NCI-H69 (cell line): Measurements from ENCODE around the gene PCDHB2.
"Not testable (repeated sequence)": the region's sequence is repeated elsewhere in the genome, so short reads cannot be mapped to it uniquely, and the experiment has no call there.

Source experiments
- DNase-seq: peaks from one replicate; lab custom pipeline; 2025; lab: John Stamatoyannopoulos, UW

Gene PCDHB2

DNA sequence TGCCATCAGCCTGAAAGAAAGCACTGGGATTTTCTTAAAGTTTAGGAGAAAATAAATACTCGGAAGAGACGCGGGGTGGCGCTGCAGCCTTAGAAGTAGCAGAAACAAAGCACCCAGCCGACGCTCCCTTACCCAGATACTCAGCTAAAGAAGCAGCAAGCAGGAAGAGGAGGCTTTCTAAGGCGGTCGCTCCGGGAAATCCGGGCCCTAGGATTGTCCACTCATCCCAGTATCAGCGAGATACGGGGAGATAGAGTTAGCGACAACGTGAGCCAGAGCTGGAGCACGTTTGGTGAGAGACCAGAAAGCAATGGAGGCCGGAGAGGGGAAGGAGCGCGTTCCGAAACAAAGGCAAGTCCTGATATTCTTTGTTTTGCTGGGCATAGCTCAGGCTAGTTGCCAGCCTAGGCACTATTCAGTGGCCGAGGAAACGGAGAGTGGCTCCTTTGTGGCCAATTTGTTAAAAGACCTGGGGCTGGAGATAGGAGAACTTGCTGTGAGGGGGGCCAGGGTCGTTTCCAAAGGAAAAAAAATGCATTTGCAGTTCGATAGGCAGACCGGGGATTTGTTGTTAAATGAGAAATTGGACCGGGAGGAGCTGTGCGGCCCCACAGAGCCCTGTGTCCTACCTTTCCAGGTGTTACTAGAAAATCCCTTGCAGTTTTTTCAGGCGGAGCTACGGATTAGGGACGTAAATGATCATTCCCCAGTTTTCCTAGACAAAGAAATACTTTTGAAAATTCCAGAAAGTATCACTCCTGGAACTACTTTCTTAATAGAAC, at the start of gene PCDHB2:
PCDHB2 (plus strand) TSS at position 135 of the 782 bp plus-strand sequence; CDS start at position 311, 176 bp downstream.
- peak; percentile 79 for DNase-seq

DNA sequence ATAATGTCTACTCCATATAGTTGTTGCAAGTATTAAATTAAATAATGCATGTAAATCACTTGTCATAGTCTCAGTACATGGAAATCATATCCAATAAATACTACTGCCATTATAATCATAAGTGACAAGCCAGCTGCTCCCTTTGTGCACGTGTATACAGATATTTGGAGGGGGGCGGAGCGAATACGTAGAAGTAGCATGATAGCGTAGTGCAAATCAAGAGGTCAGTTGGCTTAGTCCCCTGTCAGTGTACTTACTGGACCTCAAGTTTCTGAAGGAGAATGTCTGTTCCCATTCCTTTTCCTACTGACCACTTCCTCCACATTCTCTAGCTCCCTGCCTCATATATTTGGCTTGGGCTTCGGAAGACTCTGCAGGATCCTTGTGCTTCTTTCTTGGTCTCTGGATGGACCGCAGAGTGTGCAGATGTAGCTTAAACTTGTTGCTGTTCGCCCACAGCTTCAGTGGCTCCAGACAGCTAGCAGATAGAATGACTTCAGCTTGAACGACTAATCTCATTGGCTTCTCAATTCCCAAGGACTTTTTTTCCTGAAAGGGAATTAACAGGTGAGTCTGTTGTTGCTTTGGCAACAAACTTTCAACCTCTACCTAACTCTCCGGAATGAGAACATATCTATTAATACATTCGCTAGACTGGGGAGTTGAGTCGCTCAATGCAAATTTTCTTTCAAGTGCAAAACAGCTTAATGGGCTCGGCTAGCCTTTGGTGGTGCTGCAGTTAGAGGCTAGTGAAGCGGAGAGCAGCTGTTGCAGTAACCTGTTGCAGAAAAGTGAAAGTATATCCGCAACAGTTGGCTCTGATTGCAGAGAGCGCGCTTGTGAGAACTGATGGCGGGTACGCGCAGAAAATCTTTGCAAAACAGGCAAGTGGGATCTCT, 43.5 kb upstream of the PCDHB2 start, which contains the start of gene PCDHB1:
PCDHB1 (plus strand) TSS at position 753 of the 899 bp plus-strand sequence; CDS start at position 850, 97 bp downstream.
- peak; percentile 66 for DNase-seq

GRCh38 chr5:141051521-141051866, 42.9 kb upstream of the PCDHB2 start:
- DNase-seq: peak; percentile 66

- no peak for DNase-seq
Measured at GRCh38 chr5:141077826-141078225, 16.6 kb upstream of the PCDHB2 start.

- DNase-seq: no peak
Measured at GRCh38 chr5:141082228-141082627, 12.2 kb upstream of the PCDHB2 start.

- DNase-seq: peak; percentile 84
Measured at GRCh38 chr5:141084487-141084989, 9.9 kb upstream of the PCDHB2 start.

GRCh38 chr5:141095263-141095641, 837 bp downstream of the PCDHB2 start:
- DNase-seq: no peak

- DNase-seq: not testable (repeated sequence)
Measured at GRCh38 chr5:141096181-141096580, 1.8 kb downstream of the PCDHB2 start.

- DNase-seq: not testable (repeated sequence)
Measured at GRCh38 chr5:141096586-141096985, 2.2 kb downstream of the PCDHB2 start.

DNA sequence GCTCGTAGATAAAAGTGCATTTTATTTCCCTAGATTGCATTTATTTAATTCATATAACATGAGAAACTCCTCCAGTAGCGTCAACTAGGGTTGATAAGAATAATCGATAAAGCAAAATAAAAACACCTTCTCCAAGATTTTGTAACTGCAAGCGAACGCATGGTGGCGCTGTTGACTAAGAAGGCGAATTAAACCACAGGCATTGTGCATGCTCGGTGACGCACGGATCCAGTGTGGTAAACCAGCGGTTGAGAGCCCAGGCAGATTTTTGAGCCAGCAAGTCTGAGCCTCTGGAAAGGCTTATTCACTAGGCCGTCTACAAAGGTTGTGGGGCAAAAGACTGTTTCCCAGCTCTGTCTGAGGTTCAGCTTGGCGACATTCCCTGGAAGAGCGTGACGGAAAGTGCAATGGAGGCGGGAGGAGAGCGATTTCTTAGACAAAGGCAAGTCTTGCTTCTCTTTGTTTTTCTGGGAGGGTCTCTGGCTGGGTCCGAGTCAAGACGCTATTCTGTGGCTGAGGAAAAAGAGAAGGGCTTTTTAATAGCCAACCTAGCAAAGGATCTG, 5.9 kb downstream of the PCDHB2 start, which contains the start of gene PCDHB3:
PCDHB3 (plus strand) TSS at position 231 of the 563 bp plus-strand sequence; CDS start at position 408, 177 bp downstream.
- peak; percentile 81 for DNase-seq

- no peak for DNase-seq
Measured at GRCh38 chr5:141101059-141101458, 6.6 kb downstream of the PCDHB2 start.

DNA sequence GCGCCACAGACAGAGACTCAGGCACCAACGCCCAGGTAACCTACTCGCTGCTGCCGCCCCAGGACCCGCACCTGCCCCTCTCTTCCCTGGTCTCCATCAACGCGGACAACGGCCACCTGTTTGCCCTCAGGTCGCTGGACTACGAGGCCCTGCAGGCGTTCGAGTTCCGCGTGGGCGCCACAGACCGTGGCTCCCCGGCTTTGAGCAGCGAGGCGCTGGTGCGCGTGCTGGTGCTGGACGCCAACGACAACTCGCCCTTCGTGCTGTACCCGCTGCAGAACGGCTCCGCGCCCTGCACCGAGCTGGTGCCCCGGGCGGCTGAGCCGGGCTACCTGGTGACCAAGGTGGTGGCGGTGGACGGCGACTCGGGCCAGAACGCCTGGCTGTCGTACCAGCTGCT, 7.7 kb downstream of the PCDHB2 start:
- not testable (repeated sequence) for DNase-seq

- DNase-seq: not testable (repeated sequence)
Measured at GRCh38 chr5:141102471-141102870, 8.1 kb downstream of the PCDHB2 start.

DNA sequence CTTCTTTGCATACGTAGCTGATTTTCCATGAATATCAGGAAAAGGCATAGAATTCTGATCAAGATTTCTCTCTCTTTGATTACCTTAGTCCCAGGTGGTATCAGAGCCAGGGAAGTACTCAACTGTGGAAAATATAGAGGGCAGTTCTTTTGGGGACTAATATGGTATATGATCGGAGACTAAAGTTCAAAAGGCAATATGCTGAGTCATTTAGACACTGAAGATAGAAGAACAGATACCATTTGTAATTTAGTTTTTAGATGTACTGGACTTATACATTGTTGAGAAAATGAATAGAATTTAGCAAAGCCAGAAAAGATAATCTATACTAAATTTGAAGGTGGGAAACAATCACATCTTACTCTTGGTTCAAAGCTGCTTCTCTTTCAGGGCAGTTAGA, 10.9 kb downstream of the PCDHB2 start:
- no peak for DNase-seq

DNA sequence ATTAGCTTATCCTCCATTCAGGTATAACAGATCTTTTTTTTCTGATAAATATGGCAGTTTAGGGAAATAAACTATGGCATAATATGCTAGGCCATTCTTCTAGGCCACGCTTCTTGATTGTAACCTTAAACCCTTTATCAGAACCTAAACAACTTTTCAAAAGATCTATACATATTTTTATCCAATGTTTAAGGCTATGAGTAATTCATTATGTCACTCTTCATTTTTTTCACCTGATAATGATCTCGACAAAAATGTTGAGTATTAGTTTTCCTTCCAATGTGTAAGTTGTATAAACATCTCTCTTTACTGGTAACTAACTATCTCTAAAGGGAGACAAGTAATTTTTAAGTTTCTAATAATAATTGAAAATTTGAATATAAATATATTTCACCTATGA, 24.8 kb downstream of the PCDHB2 start:
- DNase-seq: no peak

- peak; percentile 65 for DNase-seq
Measured at GRCh38 chr5:141121563-141121962, 27.1 kb downstream of the PCDHB2 start, which contains the start of gene PCDHB4. Gene PCDHB4 (plus strand): TSS chr5:141121818. CDS start chr5:141121999, 181 bp downstream.

GRCh38 chr5:141121985-141122384, 27.6 kb downstream of the PCDHB2 start:
- no peak for DNase-seq

GRCh38 chr5:141123396-141124135, 29.2 kb downstream of the PCDHB2 start:
- not testable (repeated sequence) for DNase-seq

- no peak for DNase-seq
Measured at GRCh38 chr5:141127305-141127704, 32.9 kb downstream of the PCDHB2 start.

GRCh38 chr5:141135030-141135717, 40.8 kb downstream of the PCDHB2 start, which contains the start of gene PCDHB5:
Gene PCDHB5 (plus strand): TSS chr5:141135206. CDS start chr5:141135435, 229 bp downstream.
- DNase-seq: peak; percentile 14
